Measurements from ENCODE around the gene E2F7.

E2F7 gene

DNA sequence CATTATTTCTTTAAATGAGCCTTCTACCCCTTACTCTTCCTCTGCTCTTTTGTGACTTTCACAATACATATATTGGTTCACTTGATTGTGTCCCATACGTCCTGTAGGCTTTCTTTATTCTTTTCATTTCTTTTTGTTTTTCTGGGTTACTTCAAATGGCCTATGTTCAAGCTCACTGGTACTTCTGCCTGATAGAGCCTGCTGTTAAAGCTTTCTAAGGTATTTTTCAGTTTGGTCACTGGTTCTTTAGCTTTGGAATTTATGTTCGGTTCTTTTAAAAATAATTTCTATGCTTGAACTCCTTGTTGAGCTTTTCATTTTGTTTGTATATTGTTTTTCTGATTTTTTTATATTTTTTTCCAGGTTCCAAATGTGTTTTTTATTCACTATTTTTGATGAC lies 81.9 kb downstream of the E2F7 start:
- no peak for TF ChIP-seq CTCF (IDR thresholded peaks at IDR 0.05; ENCODE audit: control insufficient read depth, insufficient read depth, low read depth, low read length, missing control alignments)
- DNase-seq (ENCODE audit: low read depth) = no peak
- H3K4me3 ChIP-seq (ENCODE audit: control insufficient read depth, low read depth, low read length) = no peak overlapping the region

- H3K4me3 ChIP-seq (ENCODE audit: control insufficient read depth, low read depth, low read length) = no peak overlapping the region
- DNase-seq (ENCODE audit: low read depth) = no peak
- TF ChIP-seq CTCF (IDR thresholded peaks at IDR 0.05; ENCODE audit: control insufficient read depth, insufficient read depth, low read depth, low read length, missing control alignments) = no peak
Measured at GRCh38 chr12:76980196-76980595, 85.2 kb downstream of the E2F7 start.

DNA sequence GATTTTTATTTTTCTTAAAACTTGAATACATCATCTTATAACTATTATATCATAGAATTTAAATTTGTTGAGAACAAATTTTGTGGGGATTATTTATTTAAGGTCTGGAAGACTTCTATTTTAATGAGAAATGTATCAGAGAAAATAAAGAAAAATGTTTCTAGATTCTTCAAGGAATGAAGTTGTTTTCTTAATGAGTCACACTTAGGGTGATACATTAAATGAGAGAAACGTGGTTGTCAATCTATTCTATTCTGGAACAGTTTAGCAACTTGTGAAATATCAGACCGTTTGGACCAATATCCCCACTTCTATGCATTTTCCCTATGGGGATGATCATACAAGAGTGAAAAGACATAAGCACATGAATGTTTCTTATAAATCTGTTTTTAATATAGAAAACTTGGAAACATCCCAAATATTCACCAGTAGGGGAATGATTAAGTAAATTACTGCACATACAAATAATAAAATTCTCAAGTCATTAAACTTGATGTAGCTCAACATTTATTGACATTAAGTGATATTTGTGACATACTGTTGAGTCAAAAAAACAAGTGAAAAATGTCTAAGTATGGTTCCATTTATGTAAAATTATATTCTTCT lies 88.5 kb downstream of the E2F7 start:
- no peak for DNase-seq (ENCODE audit: low read depth)
- H3K4me3 ChIP-seq (ENCODE audit: control insufficient read depth, low read depth, low read length) = no peak overlapping the region
- TF ChIP-seq CTCF (IDR thresholded peaks at IDR 0.05; ENCODE audit: control insufficient read depth, insufficient read depth, low read depth, low read length, missing control alignments) = no peak
